Measurements from ENCODE around the gene TPX2.

The TPX2 gene

DNA sequence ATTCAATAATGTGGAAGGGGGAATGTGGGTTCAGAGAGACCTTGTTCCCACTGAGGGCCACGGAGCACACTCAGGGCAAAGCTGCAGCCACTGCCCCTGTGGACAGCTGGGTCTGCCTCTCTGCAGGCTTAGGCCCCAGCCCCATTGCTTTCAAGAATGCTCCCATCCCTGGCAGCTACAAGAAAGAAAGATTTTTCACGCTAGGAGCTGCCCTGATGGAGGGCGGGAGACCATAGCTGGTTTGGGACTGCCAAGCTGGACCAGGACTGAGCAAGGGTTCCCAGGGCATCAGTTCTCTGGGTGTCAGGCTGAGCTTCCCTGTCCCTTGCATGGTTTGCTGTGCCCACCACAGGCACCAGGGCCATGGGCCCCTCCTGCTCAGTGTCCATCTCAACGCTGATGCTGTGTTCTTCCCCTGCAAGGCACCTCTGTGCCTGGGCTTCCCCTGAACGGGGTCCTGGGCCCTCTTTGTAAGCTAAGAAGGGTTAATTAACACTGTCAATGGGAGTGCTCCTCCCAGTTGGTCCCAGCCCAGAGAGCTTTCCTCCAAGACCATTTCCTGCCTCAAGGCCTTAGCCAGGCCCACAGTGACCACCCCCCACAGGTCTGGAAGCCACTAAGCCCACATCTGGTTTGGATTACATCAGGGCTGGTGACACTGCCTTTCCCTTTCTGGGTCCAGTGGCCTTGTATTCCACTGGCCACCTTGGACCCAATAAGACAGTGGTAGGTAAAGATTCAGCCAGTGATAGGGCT, 97.9 kb downstream of the TPX2 start:
- no peak for DNase-seq

DNA sequence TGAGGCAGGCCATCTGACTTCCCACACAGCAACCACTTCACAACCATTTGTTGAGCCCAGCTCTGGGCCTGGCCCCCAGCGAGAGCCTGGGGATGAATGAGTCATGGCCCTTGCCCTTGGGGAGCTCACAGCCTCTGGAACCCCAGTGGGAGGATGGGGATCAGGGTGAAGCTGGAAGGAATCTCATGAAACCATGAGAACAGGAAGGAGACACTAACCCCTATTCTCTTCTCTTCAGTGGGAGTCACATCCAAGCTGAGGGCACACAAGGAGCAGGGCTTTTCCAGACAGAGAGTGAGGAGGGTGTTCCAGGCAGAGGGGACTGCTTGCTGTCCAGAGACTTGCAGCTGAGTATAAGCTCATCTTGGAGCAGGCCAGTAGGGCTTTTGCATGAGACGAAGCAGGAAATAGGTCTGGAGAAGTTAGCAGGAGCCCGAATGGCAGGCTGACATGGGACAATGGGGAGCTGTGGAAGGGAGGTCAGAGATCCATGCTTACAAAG, 98.9 kb downstream of the TPX2 start:
- DNase-seq, result no peak

DNA sequence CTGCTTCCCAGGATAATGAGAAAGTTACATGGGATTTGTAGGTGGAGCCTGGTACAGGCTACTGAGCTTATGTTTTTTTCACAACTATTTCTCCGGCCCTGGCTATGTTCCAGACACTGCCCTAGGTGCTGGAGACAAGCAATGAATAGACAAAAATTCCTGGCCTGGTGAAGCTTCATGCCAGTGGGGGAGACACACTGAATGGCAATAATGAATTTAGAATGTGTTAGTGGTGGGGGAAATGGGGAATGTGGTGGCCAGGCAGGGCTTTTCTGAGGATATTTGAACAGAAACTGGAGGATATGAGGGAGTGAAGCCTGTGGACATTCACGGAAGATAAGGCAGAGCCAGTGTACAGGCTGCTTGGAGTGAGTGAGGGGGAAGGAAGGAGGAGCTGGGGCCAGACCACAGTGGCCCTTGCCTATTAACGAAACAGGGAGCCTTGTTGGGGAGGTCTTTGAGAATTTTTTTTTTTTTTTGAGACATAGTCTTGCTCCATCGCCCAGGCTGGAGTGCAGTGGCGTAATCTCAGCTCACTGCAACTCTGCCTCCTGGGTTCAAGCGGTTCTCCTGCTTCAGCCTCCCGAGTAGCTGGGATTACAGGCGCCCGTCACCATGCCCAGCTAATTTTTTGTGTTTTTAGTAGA, 99.7 kb downstream of the TPX2 start:
- no peak for DNase-seq

DNA sequence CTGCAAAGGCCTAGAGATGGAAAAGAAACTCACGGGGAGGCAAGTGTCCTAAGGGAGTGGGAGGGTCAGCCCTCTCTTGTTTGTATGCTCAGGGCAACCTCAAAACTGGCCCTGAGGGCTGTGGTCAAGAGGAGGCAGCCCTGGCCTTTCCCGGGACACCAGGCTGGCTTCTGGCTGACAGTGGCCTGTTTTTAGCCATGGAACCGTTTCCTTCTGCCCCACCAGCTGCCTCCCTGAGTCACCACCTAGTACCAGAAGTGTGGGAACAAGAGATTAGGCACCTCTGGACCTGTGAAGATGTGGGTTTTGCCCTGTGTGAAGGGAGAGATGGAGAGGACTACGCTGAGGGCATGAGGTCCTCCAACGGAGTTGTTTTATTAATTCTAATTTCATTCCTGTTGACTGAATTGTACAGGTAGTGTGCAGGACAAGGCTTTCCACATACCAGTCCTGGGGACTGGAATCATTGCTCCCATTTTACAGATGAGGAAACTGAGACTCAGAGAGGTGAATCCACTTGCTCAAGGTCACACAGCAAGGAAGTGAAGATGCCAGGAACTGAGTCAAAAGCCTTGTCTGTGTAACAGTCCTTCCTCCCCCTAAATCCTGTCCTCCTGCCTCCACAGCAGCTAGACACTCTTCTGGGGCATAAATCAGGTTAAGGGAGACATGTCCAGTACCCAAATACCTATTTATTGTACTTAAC, 100.8 kb downstream of the TPX2 start:
- no peak for DNase-seq

DNA sequence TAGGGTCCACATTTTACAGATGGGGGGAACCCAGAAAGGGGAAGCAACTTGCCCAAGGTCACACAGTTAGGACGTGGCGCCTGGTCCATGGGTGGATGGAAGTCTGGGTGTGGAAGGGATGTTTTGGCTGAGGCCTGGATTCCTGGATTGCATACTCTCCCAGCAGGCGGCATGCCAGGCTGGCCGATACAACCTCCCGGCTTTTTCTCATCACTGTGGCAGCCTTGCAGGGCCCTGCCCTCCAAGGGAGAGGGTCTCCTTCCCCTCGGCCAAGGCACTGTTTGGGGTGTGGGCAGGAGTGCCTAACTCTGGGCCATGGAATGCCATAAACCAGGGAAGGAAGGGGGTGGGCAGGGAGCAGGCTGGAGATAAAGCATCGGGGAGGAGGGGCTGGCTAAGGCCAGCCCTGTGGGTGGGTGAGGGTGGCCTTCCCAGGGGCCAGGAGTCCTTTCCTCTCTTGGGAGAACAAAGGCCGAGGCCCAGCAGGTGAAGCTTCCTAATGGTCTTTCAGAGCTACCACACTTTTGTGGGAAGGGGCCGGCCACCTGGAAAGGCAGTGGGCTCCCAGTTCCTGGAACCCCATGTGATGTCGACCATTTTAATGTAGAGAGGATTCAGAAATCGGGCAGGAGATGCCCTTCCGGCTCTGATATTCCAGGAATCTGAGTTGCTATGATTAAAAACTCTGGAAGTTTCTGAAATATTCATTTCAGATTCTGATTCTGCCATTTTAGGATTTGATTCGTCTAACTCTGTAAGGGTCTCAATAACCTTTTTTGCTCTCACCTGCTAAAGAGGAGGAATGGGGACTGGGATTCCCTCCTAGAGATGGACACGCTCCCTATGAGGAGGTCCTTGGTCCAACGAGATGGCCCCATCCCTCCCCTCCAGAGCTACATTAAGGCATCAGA, 102.1 kb downstream of the TPX2 start:
- no peak for DNase-seq

DNA sequence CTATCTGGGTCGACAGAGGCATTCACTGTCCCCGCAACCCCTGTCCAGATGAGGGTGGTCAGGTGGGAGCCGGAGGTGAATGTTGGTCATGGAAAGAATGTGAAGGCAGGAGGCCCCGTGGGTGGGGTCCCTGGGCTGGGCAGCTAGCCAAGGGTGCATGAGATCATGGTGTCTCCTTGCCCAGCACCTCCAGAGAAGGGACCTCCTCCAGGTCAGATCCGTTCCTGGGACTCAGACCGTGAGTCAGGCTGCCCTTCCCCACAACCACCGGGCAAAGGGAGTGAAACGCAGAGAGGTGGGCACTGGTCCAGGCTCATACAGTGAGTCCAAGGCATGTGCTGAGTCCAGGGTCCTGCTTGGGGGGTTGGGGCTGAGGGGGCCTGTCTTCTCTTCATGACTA, 102.8 kb downstream of the TPX2 start:
- DNase-seq, result no peak

DNA sequence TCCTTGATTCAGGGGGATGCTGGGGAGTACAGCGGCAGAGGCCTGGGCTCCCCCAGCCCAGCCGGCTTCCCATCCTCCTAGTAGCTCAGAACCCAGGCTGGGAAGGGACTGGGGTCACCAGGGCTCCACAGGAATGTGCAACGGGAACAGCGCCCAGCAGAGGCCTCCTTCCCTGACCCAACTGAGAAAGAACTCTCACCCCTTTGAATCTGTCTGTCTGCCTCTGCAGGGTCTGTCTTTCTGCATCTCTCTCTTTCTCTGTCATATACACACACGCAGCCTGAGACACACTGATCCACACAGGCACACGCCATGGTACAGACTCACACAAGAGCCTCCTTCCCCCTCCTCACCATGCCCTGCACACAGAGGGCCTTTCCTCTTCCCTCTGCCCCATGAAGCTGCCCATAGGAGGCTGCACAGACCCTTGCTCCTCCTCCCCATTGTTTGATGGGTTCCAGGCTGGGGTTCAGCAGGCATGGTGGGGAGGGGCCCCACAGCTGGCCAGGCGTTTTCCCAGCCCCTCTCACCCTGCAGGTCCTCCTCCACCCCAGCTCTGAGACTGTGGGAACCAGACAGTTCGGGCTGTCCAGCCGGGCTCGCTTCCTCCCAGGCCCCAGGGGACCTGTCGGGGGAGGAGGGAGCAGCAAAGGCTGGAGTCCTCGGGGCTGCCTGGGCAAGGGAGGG, 103.5 kb downstream of the TPX2 start:
- no peak for DNase-seq

DNA sequence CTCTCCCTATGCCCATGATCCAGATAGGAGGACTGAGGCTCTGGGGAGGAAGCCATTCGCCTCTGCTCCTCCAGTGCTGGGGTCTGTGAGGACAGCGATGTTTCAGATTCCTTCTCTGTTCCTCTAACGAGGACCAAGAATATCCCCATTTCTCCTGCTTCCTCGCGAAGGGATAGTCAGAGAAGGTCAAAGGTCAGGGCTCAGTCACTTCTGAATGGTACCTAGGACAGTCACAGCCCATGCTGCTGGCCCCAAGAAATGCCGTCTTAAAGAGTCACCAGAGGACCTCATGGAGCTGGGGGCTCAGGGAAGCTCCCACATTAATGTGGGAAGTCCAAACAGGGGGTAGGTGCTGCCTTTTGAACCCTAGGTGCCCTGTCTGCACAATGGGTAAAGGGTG, 104.2 kb downstream of the TPX2 start:
- DNase-seq, result no peak

DNA sequence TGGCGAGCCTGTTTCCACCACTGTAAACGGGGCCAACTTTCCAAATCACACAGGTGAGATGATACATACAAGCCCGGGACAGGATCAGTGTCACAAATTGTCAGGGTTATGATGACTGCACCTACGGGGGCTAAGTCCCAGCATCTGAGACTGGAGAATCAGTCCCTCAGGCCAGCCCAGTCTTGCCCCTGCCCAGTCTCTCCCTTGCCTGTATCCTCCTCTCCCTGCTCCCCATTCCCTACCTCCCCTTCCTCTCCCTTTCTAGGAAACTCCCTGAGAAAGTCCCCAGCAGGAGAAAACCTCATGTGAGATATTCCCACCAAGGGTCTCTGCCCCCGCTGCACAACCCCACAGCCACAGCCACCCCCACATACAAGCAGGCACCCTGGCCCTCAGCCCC, 104.8 kb downstream of the TPX2 start:
- no peak for DNase-seq

DNA sequence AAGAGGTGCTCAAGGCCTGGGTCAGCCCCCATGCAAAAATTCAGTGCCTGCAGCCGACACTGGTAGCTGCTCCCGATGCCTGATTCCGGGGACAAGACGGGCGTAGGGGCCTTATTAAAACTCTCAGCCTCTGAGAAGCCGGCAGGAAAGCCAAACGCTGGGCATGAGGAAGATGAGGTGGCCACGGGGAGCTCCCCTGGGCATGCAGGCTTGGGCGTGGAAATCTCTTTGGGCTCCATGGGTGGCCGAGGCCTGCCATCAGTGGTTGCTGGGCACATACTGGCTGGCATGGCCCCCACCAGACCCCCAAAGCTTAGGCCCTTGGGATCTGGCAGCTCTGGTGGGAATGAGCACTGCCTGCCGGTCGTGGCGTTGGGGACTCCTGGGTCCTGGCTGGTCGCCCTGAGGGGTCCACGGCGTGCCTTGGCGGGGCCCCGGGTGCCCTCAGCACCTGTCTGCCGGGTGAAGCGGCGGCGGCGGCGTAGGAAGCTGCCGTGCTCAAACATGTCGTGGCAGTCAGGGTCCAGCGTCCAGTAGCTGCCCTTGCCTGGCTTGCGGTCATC, 105.7 kb downstream of the TPX2 start:
- DNase-seq, result no peak

DNA sequence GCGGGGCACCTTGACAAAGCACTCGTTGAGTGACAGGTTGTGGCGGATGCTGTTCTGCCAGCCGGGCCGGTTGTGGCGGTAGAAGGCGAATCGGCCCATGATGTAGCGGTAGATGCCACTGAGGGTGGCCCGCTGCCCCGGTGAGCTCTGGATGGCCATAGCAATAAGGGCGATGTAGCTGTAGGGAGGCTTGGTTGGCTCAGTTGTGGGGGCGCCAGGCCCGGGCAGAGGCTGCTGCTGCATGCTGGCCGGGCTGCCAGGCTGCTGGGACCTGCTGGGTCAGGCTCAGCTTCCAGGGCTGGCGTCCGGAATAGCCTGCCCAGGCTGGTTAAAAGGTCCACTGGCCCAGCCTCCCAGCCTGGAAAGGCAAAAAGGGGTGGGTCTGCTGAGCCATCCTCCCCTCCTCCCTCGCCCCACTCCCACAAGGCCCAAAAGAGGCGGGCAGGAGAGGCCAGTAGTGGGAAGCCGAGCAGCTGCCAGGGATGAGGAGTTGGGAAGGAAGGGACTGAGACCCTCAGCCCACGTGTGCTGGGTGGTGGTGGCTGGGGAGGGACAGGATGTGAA, 106.3 kb downstream of the TPX2 start, which contains the start of gene FOXS1:
Gene FOXS1, minus strand, starts transcription at position 305 of the 564 bp plus-strand sequence. Its CDS starts 62 bp downstream, at position 243.
- no peak for DNase-seq

DNA sequence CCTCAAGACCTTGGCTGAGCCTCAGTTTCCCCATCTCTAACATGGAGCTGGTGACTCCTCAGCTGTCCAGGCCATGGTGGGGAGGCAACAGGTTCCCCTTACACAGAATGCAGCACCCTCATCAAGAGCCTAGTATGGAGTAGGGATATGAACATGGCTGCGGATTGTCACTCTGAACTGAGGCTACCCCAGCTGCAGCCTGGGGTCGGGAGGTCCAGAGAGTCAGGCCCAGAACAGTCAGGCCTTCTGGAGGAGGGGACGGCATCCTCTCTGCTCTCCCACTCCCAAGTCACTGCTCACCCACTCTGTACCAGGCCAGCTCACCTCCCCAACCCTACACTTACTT, 107.7 kb downstream of the TPX2 start:
- no peak for DNase-seq

DNA sequence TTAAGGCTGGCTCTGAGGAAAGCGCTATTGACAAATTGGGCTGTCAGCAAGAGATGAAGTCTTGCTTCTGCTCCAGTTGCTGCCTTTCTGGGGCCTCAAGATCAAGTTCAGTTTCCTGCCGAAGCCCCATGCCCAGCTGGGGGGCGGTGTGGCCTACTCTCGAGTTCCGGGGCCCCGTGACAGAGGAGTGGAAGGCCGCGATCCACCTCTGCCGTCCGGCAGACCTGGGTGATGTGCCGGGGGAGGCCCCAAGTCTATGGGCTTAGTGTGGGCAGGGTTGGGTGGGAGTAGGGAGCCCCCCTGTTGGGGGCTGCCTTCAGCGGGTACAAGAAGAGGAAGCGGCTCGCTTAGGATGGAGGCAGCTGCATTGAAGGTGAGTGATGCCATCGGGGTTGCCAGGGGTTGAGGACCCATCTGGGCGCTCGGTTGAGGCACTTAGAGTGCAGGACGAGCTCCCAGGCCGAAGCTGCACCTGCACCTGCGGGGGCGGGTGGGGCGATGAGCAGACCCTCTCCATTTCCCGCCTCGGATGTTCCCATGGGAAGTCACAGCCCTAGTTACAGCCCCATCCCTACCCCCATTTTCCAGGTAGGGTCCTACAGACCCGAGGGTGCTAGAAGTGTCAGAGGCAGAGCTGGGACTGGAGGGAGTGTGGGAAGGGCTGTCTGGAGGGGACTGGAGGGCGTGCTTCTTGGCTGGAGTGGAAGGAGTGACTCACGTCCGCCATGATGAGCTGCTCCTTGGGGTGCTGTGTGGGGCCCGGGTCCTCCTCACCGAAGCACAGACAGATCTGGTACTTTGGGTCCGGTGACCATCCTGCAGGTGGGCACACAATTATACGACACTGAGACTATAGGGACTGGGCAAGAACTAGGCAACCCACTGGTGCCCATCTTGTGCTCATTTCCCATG, 109.3 kb downstream of the TPX2 start:
- no peak for DNase-seq

DNA sequence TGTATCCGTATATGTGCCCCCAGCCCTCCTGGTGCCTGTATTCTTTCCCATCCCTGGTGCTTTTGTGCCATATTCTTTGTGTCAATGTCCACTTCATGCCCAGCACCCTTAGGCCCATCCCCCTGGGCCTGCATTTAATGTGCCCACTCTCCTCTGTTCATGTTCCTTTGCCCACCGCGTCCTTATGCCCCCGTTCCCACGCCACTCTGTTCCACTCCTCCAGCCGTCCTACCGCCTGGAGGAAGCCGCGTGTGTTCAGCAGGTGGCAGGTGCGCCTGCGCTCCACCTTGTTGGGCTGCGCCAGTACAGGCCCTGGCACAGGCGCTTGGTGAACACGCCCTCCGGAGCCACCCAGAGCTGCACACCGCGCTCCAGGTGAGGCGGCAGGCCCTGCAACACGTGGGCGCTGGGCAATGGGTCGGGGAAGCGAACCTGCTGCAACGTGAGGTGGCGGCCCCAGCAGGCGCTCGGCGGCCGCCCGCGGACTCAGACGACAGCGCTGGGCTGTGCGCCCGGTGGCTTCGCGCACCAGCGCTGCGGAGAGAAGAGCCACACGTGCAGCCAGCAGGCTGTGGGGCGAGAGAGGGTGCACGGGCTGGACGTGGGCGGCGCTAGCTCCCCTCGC, 110.3 kb downstream of the TPX2 start:
- DNase-seq, result peak in 1 of 2 experiments; percentile 27
